ENCODE data around the gene RNASE4. TPM values are rescaled to one million over a fixed set of nuclear protein-coding genes. Genes with fewer than 3 reads are reported as not detected.

The RNASE4 gene
- total and polyA plus RNA-seq, 2 experiments from 2014 or later = 0.29 to 2.0 TPM

DNA sequence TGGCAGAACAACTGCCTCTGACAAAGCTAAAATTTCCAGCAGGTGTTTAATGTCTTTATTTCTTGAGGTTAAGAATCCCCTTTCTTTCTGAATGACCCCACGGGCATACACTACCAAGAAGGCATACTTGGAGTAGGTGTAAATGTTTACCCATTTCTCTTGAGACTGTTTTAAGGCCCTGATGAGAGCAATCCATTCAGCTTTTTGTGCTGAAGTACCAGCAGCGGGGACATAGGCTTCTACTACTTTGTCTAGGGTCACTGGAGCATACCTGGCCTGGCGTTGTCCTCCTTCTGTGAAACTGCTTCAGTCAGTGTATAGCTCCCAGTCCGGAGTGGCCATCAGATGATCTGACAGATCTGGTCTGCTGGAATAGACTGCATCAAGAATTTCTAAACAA, 26.9 kb downstream of the RNASE4 start:
- H3K36me3 Mint-ChIP-seq (ENCODE audit: low read depth) = peaks cover 15% of the 10 kb centered on the region

More for the DNA sequence above, 26.9 kb downstream of the RNASE4 start:
- H3K4me3 Mint-ChIP-seq = no peak overlapping the region
- Histone ChIP-seq H3K27me3 (ENCODE audit: insufficient read depth) (no peaks in the 10 kb centered on the region), H3K4me2 (no peak overlapping the region), H3F3A (replicated peaks; ENCODE audit: low read depth) (no peaks in the 10 kb centered on the region; the same call in 1 of the 2 replicates), H3K27ac (ENCODE audit: low read depth) (no peak overlapping the region), H4K20me1 (replicated peaks; ENCODE audit: insufficient read depth) (no peaks in the 10 kb centered on the region), H3K4me3 (no peak overlapping the region), H3K36me3 (ENCODE audit: insufficient read depth) (no peaks in the 10 kb centered on the region), H2AFZ (no peak overlapping the region), H3K9me2 (ENCODE audit: insufficient read depth) (peaks cover 13% of the 10 kb centered on the region; the same call in 1 of the 2 replicates), H3K4me1 (ENCODE audit: insufficient read depth) (no peaks in the 10 kb centered on the region), H3K79me2 (replicated peaks; ENCODE audit: insufficient read depth) (no peaks in the 10 kb centered on the region)
- DNase-seq (ENCODE audit: low spot score) = no peak
- no peak overlapping the region for H3K27ac Mint-ChIP-seq
- ATAC-seq = no peak
- peaks cover 19% of the 10 kb centered on the region for H3K9me3 Mint-ChIP-seq
- peaks cover 31% of the 10 kb centered on the region for H3K4me1 Mint-ChIP-seq
- TF ChIP-seq CREB1 (CRISPR knock-in tag; IDR thresholded peaks at IDR 0.05; ENCODE audit: low read depth) = no peak
- TF ChIP-seq, protein P1, sequence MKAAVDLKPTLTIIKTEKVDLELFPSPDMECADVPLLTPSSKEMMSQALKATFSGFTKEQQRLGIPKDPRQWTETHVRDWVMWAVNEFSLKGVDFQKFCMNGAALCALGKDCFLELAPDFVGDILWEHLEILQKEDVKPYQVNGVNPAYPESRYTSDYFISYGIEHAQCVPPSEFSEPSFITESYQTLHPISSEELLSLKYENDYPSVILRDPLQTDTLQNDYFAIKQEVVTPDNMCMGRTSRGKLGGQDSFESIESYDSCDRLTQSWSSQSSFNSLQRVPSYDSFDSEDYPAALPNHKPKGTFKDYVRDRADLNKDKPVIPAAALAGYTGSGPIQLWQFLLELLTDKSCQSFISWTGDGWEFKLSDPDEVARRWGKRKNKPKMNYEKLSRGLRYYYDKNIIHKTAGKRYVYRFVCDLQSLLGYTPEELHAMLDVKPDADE (IDR thresholded peaks at IDR 0.05) = no peak
- TF ChIP-seq EZH2 (IDR thresholded peaks at IDR 0.05; ENCODE audit: low read depth, unreplicated experiment) = no peak
- no peak for TF ChIP-seq NANOG (IDR thresholded peaks at IDR 0.05; ENCODE audit: borderline replicate concordance)
- no peak for TF ChIP-seq ZNF331 (CRISPR knock-in tag; IDR thresholded peaks at IDR 0.05; ENCODE audit: low read depth)
- no peak for TF ChIP-seq JUNB (IDR thresholded peaks at IDR 0.05; ENCODE audit: unreplicated experiment)
- TF ChIP-seq ZNF114 (CRISPR knock-in tag; IDR thresholded peaks at IDR 0.05) = no peak
- TF ChIP-seq, protein P2, sequence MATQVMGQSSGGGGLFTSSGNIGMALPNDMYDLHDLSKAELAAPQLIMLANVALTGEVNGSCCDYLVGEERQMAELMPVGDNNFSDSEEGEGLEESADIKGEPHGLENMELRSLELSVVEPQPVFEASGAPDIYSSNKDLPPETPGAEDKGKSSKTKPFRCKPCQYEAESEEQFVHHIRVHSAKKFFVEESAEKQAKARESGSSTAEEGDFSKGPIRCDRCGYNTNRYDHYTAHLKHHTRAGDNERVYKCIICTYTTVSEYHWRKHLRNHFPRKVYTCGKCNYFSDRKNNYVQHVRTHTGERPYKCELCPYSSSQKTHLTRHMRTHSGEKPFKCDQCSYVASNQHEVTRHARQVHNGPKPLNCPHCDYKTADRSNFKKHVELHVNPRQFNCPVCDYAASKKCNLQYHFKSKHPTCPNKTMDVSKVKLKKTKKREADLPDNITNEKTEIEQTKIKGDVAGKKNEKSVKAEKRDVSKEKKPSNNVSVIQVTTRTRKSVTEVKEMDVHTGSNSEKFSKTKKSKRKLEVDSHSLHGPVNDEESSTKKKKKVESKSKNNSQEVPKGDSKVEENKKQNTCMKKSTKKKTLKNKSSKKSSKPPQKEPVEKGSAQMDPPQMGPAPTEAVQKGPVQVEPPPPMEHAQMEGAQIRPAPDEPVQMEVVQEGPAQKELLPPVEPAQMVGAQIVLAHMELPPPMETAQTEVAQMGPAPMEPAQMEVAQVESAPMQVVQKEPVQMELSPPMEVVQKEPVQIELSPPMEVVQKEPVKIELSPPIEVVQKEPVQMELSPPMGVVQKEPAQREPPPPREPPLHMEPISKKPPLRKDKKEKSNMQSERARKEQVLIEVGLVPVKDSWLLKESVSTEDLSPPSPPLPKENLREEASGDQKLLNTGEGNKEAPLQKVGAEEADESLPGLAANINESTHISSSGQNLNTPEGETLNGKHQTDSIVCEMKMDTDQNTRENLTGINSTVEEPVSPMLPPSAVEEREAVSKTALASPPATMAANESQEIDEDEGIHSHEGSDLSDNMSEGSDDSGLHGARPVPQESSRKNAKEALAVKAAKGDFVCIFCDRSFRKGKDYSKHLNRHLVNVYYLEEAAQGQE (IDR thresholded peaks at IDR 0.05; ENCODE audit: unreplicated experiment) = no peak
- no peak for TF ChIP-seq EZH2phosphoT487 (IDR thresholded peaks at IDR 0.05; ENCODE audit: unreplicated experiment)
- no peak for TF ChIP-seq STAT1 (IDR thresholded peaks at IDR 0.05; ENCODE audit: unreplicated experiment)
- TF ChIP-seq, protein P3, sequence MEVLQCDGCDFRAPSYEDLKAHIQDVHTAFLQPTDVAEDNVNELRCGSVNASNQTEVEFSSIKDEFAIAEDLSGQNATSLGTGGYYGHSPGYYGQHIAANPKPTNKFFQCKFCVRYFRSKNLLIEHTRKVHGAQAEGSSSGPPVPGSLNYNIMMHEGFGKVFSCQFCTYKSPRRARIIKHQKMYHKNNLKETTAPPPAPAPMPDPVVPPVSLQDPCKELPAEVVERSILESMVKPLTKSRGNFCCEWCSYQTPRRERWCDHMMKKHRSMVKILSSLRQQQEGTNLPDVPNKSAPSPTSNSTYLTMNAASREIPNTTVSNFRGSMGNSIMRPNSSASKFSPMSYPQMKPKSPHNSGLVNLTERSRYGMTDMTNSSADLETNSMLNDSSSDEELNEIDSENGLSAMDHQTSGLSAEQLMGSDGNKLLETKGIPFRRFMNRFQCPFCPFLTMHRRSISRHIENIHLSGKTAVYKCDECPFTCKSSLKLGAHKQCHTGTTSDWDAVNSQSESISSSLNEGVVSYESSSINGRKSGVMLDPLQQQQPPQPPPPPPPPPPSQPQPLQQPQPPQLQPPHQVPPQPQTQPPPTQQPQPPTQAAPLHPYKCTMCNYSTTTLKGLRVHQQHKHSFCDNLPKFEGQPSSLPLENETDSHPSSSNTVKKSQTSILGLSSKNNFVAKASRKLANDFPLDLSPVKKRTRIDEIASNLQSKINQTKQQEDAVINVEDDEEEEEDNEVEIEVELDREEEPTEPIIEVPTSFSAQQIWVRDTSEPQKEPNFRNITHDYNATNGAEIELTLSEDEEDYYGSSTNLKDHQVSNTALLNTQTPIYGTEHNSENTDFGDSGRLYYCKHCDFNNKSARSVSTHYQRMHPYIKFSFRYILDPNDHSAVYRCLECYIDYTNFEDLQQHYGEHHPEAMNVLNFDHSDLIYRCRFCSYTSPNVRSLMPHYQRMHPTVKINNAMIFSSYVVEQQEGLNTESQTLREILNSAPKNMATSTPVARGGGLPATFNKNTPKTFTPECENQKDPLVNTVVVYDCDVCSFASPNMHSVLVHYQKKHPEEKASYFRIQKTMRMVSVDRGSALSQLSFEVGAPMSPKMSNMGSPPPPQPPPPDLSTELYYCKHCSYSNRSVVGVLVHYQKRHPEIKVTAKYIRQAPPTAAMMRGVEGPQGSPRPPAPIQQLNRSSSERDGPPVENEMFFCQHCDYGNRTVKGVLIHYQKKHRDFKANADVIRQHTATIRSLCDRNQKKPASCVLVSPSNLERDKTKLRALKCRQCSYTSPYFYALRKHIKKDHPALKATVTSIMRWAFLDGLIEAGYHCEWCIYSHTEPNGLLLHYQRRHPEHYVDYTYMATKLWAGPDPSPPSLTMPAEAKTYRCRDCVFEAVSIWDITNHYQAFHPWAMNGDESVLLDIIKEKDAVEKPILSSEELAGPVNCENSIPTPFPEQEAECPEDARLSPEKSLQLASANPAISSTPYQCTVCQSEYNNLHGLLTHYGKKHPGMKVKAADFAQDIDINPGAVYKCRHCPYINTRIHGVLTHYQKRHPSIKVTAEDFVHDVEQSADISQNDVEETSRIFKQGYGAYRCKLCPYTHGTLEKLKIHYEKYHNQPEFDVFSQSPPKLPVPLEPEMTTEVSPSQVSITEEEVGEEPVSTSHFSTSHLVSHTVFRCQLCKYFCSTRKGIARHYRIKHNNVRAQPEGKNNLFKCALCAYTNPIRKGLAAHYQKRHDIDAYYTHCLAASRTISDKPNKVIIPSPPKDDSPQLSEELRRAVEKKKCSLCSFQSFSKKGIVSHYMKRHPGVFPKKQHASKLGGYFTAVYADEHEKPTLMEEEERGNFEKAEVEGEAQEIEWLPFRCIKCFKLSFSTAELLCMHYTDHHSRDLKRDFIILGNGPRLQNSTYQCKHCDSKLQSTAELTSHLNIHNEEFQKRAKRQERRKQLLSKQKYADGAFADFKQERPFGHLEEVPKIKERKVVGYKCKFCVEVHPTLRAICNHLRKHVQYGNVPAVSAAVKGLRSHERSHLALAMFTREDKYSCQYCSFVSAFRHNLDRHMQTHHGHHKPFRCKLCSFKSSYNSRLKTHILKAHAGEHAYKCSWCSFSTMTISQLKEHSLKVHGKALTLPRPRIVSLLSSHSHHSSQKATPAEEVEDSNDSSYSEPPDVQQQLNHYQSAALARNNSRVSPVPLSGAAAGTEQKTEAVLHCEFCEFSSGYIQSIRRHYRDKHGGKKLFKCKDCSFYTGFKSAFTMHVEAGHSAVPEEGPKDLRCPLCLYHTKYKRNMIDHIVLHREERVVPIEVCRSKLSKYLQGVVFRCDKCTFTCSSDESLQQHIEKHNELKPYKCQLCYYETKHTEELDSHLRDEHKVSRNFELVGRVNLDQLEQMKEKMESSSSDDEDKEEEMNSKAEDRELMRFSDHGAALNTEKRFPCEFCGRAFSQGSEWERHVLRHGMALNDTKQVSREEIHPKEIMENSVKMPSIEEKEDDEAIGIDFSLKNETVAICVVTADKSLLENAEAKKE (CRISPR knock-in tag; IDR thresholded peaks at IDR 0.05) = no peak
- TF ChIP-seq POLR2AphosphoS5 (IDR thresholded peaks at IDR 0.05; ENCODE audit: low read depth) = no peak
- TF ChIP-seq, protein P4, sequence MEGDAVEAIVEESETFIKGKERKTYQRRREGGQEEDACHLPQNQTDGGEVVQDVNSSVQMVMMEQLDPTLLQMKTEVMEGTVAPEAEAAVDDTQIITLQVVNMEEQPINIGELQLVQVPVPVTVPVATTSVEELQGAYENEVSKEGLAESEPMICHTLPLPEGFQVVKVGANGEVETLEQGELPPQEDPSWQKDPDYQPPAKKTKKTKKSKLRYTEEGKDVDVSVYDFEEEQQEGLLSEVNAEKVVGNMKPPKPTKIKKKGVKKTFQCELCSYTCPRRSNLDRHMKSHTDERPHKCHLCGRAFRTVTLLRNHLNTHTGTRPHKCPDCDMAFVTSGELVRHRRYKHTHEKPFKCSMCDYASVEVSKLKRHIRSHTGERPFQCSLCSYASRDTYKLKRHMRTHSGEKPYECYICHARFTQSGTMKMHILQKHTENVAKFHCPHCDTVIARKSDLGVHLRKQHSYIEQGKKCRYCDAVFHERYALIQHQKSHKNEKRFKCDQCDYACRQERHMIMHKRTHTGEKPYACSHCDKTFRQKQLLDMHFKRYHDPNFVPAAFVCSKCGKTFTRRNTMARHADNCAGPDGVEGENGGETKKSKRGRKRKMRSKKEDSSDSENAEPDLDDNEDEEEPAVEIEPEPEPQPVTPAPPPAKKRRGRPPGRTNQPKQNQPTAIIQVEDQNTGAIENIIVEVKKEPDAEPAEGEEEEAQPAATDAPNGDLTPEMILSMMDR (conservative IDR thresholded peaks at IDR 0.05; ENCODE audit: low read depth in 2 of 2) = no peak
- H3K27me3 Mint-ChIP-seq (ENCODE audit: insufficient read depth, low read depth, poor library complexity) = peaks cover 7% of the 10 kb centered on the region
